H9 (cell line): Measurements from ENCODE around the gene ZNF664. TPM values are rescaled to one million over a fixed set of nuclear protein-coding genes. Genes with fewer than 3 reads are reported as not detected.

ENCODE experiments used
- DNase-seq: peaks from one replicate; pipeline ENCODE4 v3.0.0-alpha.2; 2017
- H2AFZ ChIP-seq: one replicate; pipeline ENCODE4 v1.6.1; 2013; ENCODE audit warnings: mild to moderate bottlenecking, low read length, control low read depth, moderate library complexity
- H2AK5ac ChIP-seq: 2 replicates; pipeline ENCODE4 v1.6.1; 2013; ENCODE audit warnings: low read length, control low read depth, mixed read lengths; ENCODE audit not compliant: insufficient read length
- H2BK120ac ChIP-seq: one replicate; pipeline ENCODE4 v1.6.1; 2013; ENCODE audit warnings: low read depth, mild to moderate bottlenecking, low read length, control low read depth, inconsistent platforms; ENCODE audit not compliant: poor library complexity, severe bottlenecking
- H2BK12ac ChIP-seq: 2 replicates; pipeline ENCODE4 v1.6.1; 2013; ENCODE audit warnings: low read length, control low read depth, mixed read lengths, low read depth; ENCODE audit not compliant: insufficient read length
- H2BK15ac ChIP-seq: 2 replicates; pipeline ENCODE4 v1.6.1; 2013; ENCODE audit warnings: low read depth, low read length, control low read depth
- H2BK20ac ChIP-seq: one replicate; pipeline ENCODE4 v1.6.1; 2013; ENCODE audit warnings: low read depth, mild to moderate bottlenecking, low read length, control low read depth, inconsistent platforms; ENCODE audit not compliant: poor library complexity, severe bottlenecking
- H2BK5ac ChIP-seq: 2 replicates; pipeline ENCODE4 v1.6.1; 2013; ENCODE audit warnings: low read length, control low read depth, mixed read lengths; ENCODE audit not compliant: insufficient read length
- H3K14ac ChIP-seq: 2 replicates; pipeline ENCODE4 v1.6.1; 2013; ENCODE audit warnings: low read length, control low read depth; ENCODE audit not compliant: insufficient read depth
- H3K18ac ChIP-seq: 2 replicates; pipeline ENCODE4 v1.6.1; 2013; ENCODE audit warnings: low read depth, mild to moderate bottlenecking, mixed read lengths, low read length, control low read depth; ENCODE audit not compliant: insufficient read length
- H3K23ac ChIP-seq: 2 replicates; pipeline ENCODE4 v1.6.1; 2013; ENCODE audit warnings: low read length, control low read depth, mixed read lengths, low read depth; ENCODE audit not compliant: insufficient read length
- H3K23me2 ChIP-seq: 2 replicates; pipeline ENCODE4 v1.6.1; 2013; ENCODE audit warnings: low read depth, mild to moderate bottlenecking, mixed read lengths, low read length, control low read depth; ENCODE audit not compliant: insufficient read length, poor library complexity, severe bottlenecking
- H3K27ac ChIP-seq: 2 replicates; pipeline ENCODE4 v1.5.1; 2013; ENCODE audit warnings: low read length, control low read depth, mixed read lengths, low read depth; ENCODE audit not compliant: insufficient read length
- H3K27me3 ChIP-seq: 2 replicates; pipeline ENCODE4 v1.6.1; 2013; ENCODE audit warnings: low read length, control low read depth, inconsistent platforms; ENCODE audit not compliant: insufficient read depth
- H3K4ac ChIP-seq: 2 replicates; pipeline ENCODE4 v1.6.1; 2013; ENCODE audit warnings: low read depth, mild to moderate bottlenecking, control low read depth, inconsistent platforms, low read length, moderate library complexity
- H3K4me1 ChIP-seq: 2 replicates; pipeline ENCODE4 v1.6.1; 2013; ENCODE audit warnings: low read length, control low read depth, inconsistent platforms; ENCODE audit not compliant: insufficient read depth
- H3K4me2 ChIP-seq: 2 replicates; pipeline ENCODE4 v1.6.1; 2013; ENCODE audit warnings: low read length, control low read depth, mixed read lengths; ENCODE audit not compliant: insufficient read length, insufficient read depth
- H3K56ac ChIP-seq: 2 replicates; pipeline ENCODE4 v1.6.1; 2013; ENCODE audit warnings: low read depth, mild to moderate bottlenecking, mixed read lengths, low read length, control low read depth; ENCODE audit not compliant: insufficient read length
- H3K79me1 ChIP-seq: 2 replicates; pipeline ENCODE4 v1.6.1; 2013; ENCODE audit warnings: low read depth, mild to moderate bottlenecking, moderate library complexity, low read length, control low read depth, inconsistent platforms; ENCODE audit not compliant: insufficient read depth, poor library complexity, severe bottlenecking
- H3K79me2 ChIP-seq: 2 replicates; pipeline ENCODE4 v1.6.1; 2013; ENCODE audit warnings: low read length, control low read depth, inconsistent platforms; ENCODE audit not compliant: insufficient read depth
- H3K9ac ChIP-seq: 2 replicates; pipeline ENCODE4 v1.6.1; 2013; ENCODE audit warnings: low read length, control low read depth, mixed read lengths; ENCODE audit not compliant: insufficient read length; ENCODE audit errors: extremely low read depth
- H3K9me3 ChIP-seq: one replicate; pipeline ENCODE4 v1.6.1; 2013; ENCODE audit warnings: low read depth, low read length, inconsistent platforms; ENCODE audit not compliant: control insufficient read depth
- H3T11ph ChIP-seq: one replicate; pipeline ENCODE4 v1.6.1; 2013; ENCODE audit warnings: mild to moderate bottlenecking, low read length, control low read depth, inconsistent platforms
- H4K20me1 ChIP-seq: one replicate; pipeline ENCODE4 v1.6.1; 2013; ENCODE audit not compliant: control insufficient read depth, insufficient read length, insufficient read depth
- H4K5ac ChIP-seq: 2 replicates; pipeline ENCODE4 v1.6.1; 2013; ENCODE audit warnings: low read depth, mild to moderate bottlenecking, mixed read lengths, low read length, control low read depth; ENCODE audit not compliant: insufficient read length
- H4K8ac ChIP-seq: replicated peaks from 2 replicates; pipeline ENCODE4 v1.6.1; 2013; ENCODE audit warnings: low read length, control low read depth, mixed read lengths, low read depth; ENCODE audit not compliant: insufficient read length
- H4K91ac ChIP-seq: 2 replicates; pipeline ENCODE4 v1.6.1; 2013; ENCODE audit warnings: low read depth, mild to moderate bottlenecking, moderate library complexity, mixed read lengths, low read length, control low read depth; ENCODE audit not compliant: insufficient read length
- H3K27ac Mint-ChIP-seq, 3 experiments: 2 replicates in 2 of 3; 3 replicates in 1 of 3; pipeline ENCODE4 v1.8.0; 2020 to 2021; ENCODE audit warnings: mixed read lengths in 3 of 3, mild to moderate bottlenecking in 1 of 3, moderate library complexity in 1 of 3
- H3K27me3 Mint-ChIP-seq: 2 replicates; pipeline ENCODE4 v1.8.0; 2021; ENCODE audit warnings: low read depth, mild to moderate bottlenecking, moderate library complexity, mixed read lengths
- H3K36me3 Mint-ChIP-seq, 3 experiments: 2 replicates in 2 of 3; 3 replicates in 1 of 3; pipeline ENCODE4 v1.8.0; 2020 to 2021; ENCODE audit warnings: low read depth in 3 of 3, mixed read lengths in 3 of 3; ENCODE audit not compliant: insufficient read depth in 1 of 3
- H3K4me1 Mint-ChIP-seq, 2 experiments: 2 replicates each; pipeline ENCODE4 v1.8.0; 2020; ENCODE audit warnings: mixed read lengths in 2 of 2
- H3K4me3 Mint-ChIP-seq, 2 experiments: 2 replicates in 1 of 2; 3 replicates in 1 of 2; pipeline ENCODE4 v1.8.0; 2020 to 2021; ENCODE audit warnings: mild to moderate bottlenecking in 2 of 2, mixed read lengths in 2 of 2, moderate library complexity in 1 of 2
- H3K9me3 Mint-ChIP-seq, 2 experiments: 2 replicates in 1 of 2; 3 replicates in 1 of 2; pipeline ENCODE4 v1.8.0; 2020; ENCODE audit warnings: mild to moderate bottlenecking in 2 of 2, mixed read lengths in 2 of 2, moderate library complexity in 1 of 2
- CTCF ChIP-seq: fragments of 200-600 bp; sonication (generic); conservative IDR thresholded peaks from 3 replicates; pipeline ENCODE4 v1.8.0; 2021; ENCODE audit warnings: antibody characterized with exemption, mild to moderate bottlenecking
- WGBS: extraction: QIAGEN DNeasy Blood & Tissue Kit; methylation state at CpG from one replicate; pipeline ENCODE4 v1.1.7; 2013; ENCODE audit warnings: missing lambda C conversion rate, low lambda C conversion rate, mixed read lengths; ENCODE audit not compliant: insufficient read length; ENCODE audit errors: extremely low coverage; 5-methylcytosine and 5-hydroxymethylcytosine counted together
- total RNA-seq: library from RNA; stranded (reverse); gene quantifications from 2 replicates; pipeline ENCODE4 v1.2.1, GENCODE V29; 2021

ZNF664 gene
- total RNA-seq, 1 experiment from 2014 or later: 29.5 TPM

- DNase-seq: peak; percentile 59
- H3K4me3 Mint-ChIP-seq: no peak overlapping the region
- peaks cover 0 to 13% of the 10 kb centered on the region in 2 experiments; a peak in 2 of 4 replicates for H3K4me1 Mint-ChIP-seq
- no CpG with 5 or more reads among the region's 7 CpGs for WGBS
- Histone ChIP-seq H3K18ac (no peak overlapping the region), H3K79me1 (peaks cover 2% of the 10 kb centered on the region), H2BK120ac (no peak overlapping the region), H2BK5ac (no peak overlapping the region), H3K27ac (no peak overlapping the region), H3K56ac (no peak overlapping the region), H3T11ph (no peak overlapping the region), H3K9ac (no peak overlapping the region), H3K23ac (no peak overlapping the region), H2AFZ (no peak overlapping the region), H2BK15ac (no peak overlapping the region), H2BK12ac (no peak overlapping the region), H3K4me1 (no peaks in the 10 kb centered on the region), H2BK20ac (no peak overlapping the region), H3K27me3 (no peaks in the 10 kb centered on the region), H3K79me2 (no peaks in the 10 kb centered on the region), H3K9me3 (no peaks in the 10 kb centered on the region), H3K4ac (no peak overlapping the region), H4K8ac (no peak overlapping the region), H4K20me1 (no peaks in the 10 kb centered on the region), H3K14ac (no peak overlapping the region), H3K4me2 (no peak overlapping the region), H3K23me2 (no peaks in the 10 kb centered on the region), H4K91ac (no peak overlapping the region), H2AK5ac (no peak overlapping the region), H4K5ac (no peak overlapping the region)
- H3K36me3 Mint-ChIP-seq: peaks cover 0 to 10% (median 10%) of the 10 kb centered on the region in 3 experiments; a peak in 4 of 7 replicates
- no peaks in the 10 kb centered on the region for H3K9me3 Mint-ChIP-seq
- TF ChIP-seq CTCF: peak; percentile 79
- H3K27me3 Mint-ChIP-seq: peaks cover 31% of the 10 kb centered on the region
- peak overlapping the region in 1 of 3 experiments; percentile 9; a peak in 1 of 7 replicates for H3K27ac Mint-ChIP-seq
Observed at GRCh38 chr12:123983822-123984485, 10.9 kb downstream of the ZNF664 start.
